ENCODE data around the gene TTYH3.
"Not testable (repeated sequence)": the region's sequence is repeated elsewhere in the genome, so short reads cannot be mapped to it uniquely, and the experiment has no call there.

Gene TTYH3

GRCh38 chr7:2665359-2665791 lies 33.6 kb downstream of the TTYH3 start:
- no peak for DNase-seq (ENCODE audit: low read depth)

- no peak for DNase-seq (ENCODE audit: low read depth)
These were observed 34.4 kb downstream of the TTYH3 start for GRCh38 chr7:2666155-2666554.

- no peak for DNase-seq (ENCODE audit: low read depth)
These were observed 34.9 kb downstream of the TTYH3 start for GRCh38 chr7:2666588-2667250.

GRCh38 chr7:2667843-2668242 lies 36.1 kb downstream of the TTYH3 start:
- DNase-seq (ENCODE audit: low read depth): no peak

GRCh38 chr7:2668401-2668800 lies 36.6 kb downstream of the TTYH3 start:
- no peak for DNase-seq (ENCODE audit: low read depth)

- DNase-seq (ENCODE audit: low read depth): no peak
These were observed 38.4 kb downstream of the TTYH3 start for GRCh38 chr7:2670171-2670570.

GRCh38 chr7:2670720-2671391 lies 39.1 kb downstream of the TTYH3 start:
- peak; percentile 47 for DNase-seq (ENCODE audit: low read depth)

- not testable (repeated sequence) for DNase-seq (ENCODE audit: low read depth)
These were observed 41.4 kb downstream of the TTYH3 start for GRCh38 chr7:2673214-2673613.

- no peak for DNase-seq (ENCODE audit: low read depth)
These were observed 42.1 kb downstream of the TTYH3 start for GRCh38 chr7:2673934-2674333.

GRCh38 chr7:2675256-2675764 lies 43.5 kb downstream of the TTYH3 start:
- DNase-seq (ENCODE audit: low read depth): no peak

- DNase-seq (ENCODE audit: low read depth): not testable (repeated sequence)
These were observed 44.8 kb downstream of the TTYH3 start for GRCh38 chr7:2676576-2676975.

GRCh38 chr7:2678454-2678853 lies 46.7 kb downstream of the TTYH3 start:
- not testable (repeated sequence) for DNase-seq (ENCODE audit: low read depth)

- DNase-seq (ENCODE audit: low read depth): not testable (repeated sequence)
These were observed 47.6 kb downstream of the TTYH3 start for GRCh38 chr7:2679135-2680127.

- no peak for DNase-seq (ENCODE audit: low read depth)
These were observed 48.5 kb downstream of the TTYH3 start for GRCh38 chr7:2680256-2680655.

GRCh38 chr7:2680792-2681490 lies 49.2 kb downstream of the TTYH3 start:
- DNase-seq (ENCODE audit: low read depth): peak; percentile 49

GRCh38 chr7:2681929-2682799 lies 50.4 kb downstream of the TTYH3 start:
- no peak for DNase-seq (ENCODE audit: low read depth)

- DNase-seq (ENCODE audit: low read depth): no peak
These were observed 52.7 kb downstream of the TTYH3 start for GRCh38 chr7:2684501-2684900.

- DNase-seq (ENCODE audit: low read depth): no peak
These were observed 54.3 kb downstream of the TTYH3 start for GRCh38 chr7:2686101-2686500.

- no peak for DNase-seq (ENCODE audit: low read depth)
These were observed 55.6 kb downstream of the TTYH3 start for GRCh38 chr7:2687338-2687869.

GRCh38 chr7:2687881-2688318 lies 56.1 kb downstream of the TTYH3 start, which contains the start of gene AMZ1:
Gene AMZ1 (plus strand): TSS chr7:2688202. CDS start chr7:2700452, 12,250 bp downstream.
- DNase-seq (ENCODE audit: low read depth): no peak
